NCI-H524 (cell line): ENCODE measurements around the gene ZNF581.

Experiments
- DNase-seq, 2 experiments: peaks; one replicate each; lab custom pipeline; 2025; lab: John Stamatoyannopoulos, UW

The ZNF581 gene

DNA sequence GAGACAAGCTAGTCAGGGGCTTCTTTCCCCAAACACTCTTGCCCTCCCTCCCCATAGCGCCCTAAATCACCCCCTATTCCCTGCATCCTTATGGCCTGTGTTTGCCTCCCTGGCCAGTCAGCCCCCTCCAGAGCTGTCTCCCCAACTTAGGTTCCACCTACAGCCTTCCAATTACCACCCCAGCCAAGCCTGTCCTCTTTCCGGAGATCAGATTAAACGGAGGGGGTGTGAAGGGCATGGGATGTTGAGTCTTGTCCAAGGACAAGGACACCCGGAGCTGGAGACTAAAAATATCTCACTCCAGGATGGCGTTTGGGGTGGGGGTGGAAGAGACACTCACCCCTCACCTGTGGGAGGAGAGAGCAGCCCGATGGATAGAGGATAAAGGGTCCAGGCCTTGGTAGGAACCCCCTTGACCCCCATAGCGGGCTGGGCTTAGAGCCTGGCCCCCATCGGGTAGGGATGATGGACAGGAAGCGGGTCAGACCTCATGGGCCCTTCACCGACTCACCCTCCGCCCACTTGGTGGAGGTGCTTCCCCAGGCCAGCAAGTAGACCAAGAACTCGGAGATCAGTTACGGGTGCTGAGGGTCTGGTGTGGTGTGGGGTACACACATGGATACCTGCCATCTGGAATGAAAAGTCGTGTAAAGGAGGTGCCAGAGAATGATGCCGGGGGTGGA, 32.0 kb upstream of the ZNF581 start:
- no peak for DNase-seq

DNA sequence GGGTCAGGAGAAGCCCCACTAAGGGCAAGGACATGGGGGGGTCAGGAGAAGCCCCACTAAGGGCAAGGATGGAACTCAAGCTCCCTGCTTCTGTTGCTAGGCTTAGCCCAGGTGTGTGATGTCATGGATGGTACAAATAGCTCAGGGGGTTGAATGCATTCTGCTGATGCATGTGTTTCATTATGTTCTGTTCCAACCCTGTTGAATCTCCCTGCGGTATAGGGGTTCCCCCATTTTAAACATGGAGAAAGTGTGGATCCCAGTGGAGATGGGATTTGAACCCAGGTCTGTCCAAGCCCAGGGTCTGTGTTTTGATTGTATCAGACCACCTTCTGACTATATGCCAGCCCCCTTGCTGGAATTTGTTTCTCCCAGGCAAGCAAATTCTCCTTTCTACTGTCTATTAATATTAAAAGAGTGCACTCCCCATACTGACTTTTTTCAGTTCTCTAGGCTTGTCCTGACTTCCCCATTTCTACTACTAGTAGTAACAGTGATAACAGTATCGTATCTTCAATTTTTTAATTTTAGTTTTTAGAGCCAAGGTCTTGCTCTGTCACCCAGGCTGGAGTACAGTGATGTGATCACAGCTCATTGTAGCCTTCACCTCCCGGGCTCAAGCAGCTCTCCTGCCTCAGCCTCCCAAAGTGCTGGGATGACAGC, 31.3 kb upstream of the ZNF581 start:
- no peak for DNase-seq

DNA sequence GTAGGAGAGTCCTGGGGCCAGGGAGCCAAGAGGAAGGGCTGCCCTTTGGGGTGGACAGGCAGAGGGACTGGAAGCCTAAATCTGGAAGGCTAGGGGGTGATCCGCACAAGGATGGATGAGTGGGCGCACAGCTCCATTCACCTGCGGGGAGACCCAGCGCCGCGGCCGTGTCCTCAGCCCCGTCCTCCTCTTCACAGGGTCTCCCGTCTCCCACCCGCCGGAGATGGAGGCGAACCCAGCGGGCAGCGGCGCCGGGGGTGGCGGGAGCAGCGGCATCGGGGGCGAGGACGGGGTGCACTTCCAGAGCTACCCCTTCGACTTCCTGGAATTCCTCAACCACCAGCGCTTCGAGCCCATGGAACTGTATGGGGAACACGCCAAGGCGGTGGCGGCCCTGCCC, 30.1 kb upstream of the ZNF581 start:
- DNase-seq, result no peak

DNA sequence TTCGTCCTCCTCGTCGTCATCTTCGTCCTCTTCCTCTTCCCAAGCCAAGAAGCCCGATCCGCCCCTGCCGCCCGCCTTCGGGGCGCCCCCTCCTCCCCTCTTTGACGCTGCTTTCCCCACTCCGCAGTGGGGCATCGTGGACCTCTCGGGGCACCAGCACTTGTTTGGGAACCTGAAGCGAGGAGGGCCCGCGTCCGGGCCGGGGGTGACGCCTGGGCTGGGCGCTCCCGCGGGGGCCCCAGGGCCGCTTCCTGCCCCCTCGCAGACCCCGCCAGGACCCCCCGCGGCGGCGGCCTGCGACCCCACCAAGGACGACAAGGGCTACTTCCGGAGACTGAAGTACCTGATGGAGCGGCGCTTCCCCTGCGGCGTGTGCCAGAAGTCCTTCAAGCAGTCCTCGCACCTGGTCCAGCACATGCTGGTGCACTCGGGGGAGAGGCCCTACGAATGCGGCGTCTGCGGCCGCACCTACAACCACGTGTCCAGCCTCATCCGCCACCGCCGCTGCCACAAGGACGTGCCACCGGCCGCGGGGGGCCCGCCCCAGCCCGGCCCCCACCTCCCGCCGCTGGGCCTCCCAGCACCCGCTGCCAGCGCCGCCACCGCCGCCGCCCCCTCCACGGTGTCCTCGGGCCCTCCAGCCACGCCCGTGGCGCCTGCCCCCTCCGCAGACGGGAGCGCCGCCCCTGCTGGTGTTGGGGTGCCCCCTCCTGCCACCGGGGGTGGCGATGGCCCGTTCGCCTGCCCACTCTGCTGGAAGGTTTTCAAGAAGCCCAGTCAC, 29.3 kb upstream of the ZNF581 start:
- no peak for DNase-seq

DNA sequence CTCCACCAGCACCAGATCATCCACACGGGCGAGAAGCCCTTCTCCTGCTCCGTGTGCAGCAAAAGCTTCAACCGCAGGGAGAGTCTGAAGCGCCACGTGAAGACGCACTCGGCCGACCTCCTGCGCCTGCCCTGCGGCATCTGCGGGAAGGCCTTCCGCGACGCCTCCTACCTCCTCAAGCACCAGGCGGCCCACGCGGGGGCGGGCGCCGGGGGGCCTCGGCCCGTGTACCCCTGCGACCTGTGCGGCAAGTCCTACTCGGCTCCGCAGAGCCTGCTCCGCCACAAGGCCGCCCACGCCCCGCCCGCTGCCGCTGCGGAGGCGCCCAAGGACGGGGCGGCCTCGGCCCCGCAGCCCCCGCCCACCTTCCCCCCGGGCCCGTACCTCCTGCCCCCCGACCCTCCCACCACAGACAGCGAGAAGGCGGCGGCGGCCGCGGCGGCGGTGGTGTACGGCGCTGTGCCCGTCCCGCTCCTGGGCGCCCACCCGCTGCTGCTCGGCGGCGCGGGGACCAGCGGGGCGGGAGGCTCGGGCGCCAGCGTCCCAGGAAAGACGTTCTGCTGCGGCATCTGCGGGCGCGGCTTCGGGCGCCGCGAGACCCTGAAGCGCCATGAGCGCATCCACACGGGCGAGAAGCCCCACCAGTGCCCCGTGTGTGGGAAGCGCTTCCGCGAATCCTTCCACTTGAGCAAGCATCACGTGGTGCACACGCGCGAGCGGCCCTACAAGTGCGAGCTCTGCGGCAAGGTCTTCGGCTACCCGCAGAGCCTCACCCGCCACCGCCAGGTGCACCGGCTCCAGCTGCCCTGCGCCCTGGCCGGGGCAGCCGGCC, 28.5 kb upstream of the ZNF581 start:
- DNase-seq, result no peak

DNA sequence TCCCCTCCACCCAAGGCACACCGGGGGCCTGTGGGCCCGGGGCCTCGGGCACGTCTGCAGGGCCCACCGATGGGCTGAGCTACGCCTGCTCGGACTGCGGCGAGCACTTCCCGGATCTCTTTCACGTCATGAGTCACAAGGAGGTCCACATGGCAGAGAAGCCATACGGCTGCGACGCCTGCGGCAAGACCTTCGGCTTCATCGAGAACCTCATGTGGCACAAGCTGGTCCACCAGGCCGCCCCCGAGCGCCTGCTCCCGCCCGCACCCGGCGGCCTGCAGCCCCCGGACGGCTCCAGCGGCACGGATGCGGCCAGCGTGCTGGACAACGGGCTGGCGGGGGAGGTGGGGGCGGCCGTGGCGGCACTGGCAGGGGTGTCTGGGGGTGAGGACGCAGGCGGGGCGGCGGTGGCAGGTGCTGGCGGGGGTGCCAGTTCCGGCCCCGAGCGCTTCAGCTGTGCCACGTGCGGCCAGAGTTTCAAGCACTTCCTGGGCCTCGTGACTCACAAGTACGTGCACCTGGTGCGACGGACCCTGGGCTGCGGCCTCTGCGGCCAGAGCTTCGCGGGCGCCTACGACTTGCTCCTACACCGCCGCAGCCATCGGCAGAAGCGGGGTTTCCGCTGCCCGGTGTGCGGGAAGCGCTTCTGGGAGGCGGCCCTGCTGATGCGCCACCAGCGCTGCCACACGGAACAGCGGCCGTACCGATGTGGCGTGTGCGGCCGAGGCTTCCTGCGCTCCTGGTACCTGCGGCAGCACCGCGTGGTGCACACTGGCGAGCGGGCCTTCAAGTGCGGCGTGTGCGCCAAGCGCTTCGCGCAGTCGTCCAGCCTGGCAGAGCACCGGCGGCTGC, 27.7 kb upstream of the ZNF581 start:
- DNase-seq, result no peak

DNA sequence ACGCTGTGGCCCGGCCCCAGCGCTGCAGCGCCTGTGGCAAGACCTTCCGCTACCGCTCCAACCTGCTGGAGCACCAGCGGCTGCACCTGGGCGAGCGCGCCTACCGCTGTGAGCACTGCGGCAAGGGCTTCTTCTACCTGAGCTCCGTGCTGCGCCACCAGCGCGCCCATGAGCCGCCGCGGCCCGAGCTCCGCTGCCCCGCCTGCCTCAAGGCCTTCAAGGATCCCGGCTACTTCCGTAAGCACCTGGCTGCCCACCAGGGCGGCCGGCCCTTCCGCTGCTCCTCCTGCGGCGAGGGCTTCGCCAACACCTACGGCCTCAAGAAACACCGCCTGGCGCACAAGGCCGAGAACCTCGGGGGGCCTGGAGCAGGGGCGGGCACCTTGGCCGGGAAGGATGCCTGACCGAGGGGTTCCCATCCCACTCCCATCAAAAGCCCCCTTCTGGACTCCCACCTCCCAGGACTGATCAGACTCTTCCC, 27.0 kb upstream of the ZNF581 start:
- DNase-seq, result no peak

DNA sequence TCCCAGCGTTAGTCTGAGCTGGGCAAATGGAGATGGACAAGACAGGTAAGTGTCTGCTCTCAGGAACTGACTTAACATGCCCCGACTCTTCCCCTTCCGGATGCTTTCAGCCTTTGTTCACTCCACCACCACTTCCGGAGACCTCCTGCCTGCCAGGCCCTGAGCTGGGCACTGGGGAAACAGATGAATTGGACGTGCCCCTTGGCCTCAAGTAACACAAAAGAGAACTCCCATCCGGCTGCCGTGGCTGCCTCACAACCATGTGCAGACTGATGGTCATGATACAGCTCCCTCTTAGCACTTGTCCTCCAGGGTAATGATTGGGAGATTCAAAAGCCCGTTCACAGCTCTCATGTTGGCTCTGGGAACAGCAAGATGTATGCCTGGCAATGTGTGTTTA, 26.0 kb upstream of the ZNF581 start:
- no peak for DNase-seq

DNA sequence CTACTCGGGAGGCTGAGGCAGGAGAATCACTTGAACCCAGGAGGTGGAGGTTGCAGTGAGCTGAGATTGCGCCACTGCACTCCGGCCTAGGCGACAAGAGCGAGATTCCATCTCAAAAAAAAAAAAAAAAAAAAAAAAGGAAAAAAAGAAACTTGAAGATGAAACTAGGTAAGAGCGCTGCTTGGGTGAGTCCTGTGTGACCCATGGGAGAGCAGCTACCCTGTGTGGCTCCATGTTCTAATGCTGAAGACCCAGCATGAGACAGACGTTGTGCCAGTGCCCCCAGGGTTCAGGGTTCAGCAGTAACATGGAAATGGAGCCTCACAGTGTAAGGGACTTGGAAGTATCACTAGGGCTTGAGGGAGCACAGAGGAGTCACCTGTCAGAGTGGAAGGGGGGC, 25.0 kb upstream of the ZNF581 start:
- no peak for DNase-seq

DNA sequence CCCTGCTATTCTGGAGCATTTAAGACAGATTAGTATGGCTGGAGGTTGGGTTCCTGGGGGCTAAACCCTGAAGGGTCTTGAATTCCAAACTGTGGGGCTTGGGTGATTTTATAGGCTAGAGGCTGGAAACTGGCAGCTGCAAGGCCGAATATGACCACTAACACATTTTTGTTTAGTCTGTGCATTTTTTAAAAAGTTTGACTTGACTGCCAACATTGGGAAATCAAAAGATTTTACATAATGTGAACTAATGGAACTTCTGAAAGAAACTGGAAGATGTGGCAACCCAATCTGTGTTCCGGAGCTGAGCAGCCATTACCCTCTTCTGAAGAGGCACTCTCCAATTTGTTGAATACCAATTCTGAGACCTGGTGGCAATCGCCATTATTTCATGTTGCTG, 24.2 kb upstream of the ZNF581 start:
- no peak for DNase-seq

DNA sequence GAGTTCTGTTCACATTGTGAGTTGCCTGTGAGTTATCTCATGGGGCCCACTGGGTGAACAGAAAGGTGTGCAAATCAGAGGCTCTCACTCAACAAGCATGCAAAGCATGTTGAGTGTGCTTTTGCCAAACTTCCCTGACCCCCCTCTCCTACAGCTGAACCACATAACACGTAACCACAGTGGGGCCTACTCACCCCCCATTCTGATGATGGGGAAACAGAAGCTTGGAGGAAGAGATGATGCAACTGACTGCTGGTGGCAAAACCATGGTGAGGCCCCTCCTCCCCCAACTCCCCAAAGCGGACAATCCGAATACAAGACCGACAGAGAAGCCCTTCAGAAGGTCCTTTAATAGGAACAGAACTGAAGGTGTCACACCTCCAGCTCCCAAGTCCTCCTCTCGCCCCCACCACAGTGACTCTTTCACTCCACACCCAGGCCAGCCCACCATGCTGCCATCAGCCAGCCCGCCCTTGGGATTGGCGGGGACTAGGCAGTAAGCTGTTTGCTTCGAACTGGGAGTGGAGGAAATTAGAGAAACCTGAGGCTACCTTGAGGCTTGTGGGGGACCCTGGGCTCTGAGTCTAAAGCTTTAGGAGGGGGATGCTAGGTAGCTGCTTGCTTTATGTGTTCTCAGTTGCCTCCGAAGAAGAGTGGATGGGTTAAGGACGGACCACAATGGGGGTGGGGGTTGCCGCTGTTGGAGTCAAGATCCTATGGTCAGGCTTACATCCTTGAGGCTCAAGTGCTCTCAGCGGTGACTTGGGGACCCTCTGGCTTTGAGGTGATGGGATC, 22.8 kb upstream of the ZNF581 start:
- no peak for DNase-seq

DNA sequence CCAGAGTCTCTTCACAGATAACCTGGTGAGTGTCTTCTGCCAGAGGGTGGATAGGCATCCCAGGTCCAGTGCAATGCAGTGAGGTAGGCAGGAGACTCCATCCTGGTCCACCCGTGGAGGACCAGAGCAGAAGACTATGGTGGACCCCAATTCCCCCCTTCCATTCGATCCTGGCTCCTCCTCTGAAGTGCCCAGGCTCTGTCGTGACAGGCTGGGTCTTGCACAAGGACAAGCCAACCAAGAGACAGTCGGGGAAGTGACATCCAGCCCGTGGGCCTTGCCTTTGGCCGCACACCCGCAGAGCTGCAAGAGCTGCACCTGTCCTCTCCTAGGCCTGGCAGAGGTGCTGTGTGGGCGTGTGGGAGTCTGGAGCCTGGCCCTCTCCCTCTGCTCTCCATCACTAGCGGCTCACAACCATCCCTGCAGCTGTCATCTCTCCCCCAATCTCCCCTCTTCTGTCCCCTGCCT, 22.2 kb upstream of the ZNF581 start:
- DNase-seq, result no peak

DNA sequence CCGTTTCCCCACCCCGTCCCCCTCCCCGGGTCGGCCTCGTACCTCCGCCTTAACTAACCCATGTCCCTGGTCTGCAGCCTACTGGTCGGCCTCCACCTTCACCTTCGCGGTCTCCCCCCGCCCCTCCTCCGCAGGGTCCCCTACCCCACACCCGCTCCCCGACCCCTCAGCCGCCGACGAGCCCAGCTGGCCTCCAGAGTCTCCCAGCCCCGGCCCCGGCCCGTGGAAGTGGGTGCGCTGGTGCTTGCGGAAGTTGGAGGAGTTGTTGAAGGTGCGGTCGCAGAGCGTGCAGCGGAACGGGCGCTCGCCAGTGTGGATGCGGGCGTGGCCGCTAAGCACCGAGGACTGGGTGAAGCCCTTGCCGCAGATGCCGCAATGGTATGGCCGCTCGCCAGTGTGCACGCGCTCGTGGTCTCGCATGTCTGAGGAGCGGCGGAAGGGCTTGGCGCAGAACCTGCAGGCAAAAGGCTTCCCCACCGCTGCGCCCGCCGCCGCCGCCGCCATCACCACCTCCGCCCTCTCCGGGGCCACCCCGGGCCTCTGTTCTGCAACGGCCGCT, 21.7 kb upstream of the ZNF581 start:
- DNase-seq, result no peak

DNA sequence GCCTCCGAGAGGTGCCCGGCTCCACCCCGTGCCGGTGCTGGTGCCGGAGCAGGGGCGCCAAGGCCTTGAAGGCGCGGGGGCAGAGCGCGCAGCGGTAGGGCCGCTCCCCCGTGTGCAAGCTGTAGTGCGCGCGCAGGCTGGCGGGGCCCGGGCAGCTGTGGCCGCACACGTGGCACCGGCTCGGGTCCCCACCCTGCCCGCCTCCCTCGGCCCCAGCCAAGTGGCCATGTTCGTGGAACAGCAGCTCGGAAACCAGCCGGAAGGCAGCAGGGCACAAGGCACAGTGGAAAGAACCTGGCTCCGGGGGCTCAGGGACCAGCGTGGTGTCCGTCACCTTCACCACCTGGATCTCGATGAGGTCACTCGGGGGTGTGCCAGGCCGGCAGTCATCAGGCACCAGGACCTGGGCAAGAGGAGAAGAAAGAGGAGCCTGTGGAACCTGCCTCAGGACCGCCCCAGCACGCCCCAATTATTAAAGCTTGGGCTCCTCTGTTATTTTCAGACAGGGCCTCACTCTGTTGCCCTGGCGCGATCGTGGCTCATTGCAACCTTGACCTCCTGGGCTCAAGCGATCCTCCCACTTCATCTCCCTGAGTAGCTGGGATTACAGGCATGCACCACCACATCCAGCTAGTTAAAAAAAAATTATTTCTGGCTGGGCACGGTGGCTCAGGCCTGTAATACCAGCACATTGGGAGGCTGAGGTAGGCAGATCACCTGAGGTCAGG, 21.0 kb upstream of the ZNF581 start:
- no peak for DNase-seq

DNA sequence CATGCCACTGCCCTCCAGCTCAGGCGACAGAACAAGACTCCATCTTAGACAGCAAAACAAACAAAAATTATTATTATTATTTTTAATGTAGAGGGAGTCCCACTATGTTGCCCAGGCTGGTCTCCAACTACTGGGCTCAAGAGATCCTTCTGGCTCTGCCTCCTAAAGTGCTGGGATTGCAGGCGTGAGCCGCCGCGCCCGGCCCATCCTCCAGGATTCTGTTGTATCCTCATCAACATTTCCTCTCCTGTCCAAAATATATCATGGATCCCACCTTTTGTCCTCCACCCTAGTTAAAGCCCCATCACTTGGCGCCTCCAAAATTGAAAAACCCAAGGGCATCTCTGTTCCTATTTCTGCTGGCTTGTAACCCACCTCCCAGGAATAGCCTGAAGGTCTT, 20.3 kb upstream of the ZNF581 start:
- DNase-seq, result no peak

DNA sequence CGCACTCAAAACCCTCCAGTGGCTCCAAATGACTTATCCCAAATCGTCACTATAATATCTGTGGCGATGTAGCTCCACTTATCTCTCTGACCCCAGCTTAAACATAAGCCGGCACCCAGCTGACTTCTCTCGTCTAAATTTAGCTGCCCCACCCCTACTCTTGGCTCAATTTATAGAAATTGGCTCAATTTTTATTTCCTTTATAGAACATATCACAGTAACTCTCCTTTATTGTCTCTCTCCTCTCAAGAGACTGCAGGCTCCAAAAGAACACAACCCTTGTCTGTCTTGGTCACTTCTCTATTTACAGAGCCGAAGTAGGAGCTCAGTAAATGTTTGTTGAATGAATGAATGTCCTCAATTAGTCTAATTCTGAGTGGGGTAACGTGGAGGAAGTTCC, 19.9 kb upstream of the ZNF581 start:
- DNase-seq, result no peak

DNA sequence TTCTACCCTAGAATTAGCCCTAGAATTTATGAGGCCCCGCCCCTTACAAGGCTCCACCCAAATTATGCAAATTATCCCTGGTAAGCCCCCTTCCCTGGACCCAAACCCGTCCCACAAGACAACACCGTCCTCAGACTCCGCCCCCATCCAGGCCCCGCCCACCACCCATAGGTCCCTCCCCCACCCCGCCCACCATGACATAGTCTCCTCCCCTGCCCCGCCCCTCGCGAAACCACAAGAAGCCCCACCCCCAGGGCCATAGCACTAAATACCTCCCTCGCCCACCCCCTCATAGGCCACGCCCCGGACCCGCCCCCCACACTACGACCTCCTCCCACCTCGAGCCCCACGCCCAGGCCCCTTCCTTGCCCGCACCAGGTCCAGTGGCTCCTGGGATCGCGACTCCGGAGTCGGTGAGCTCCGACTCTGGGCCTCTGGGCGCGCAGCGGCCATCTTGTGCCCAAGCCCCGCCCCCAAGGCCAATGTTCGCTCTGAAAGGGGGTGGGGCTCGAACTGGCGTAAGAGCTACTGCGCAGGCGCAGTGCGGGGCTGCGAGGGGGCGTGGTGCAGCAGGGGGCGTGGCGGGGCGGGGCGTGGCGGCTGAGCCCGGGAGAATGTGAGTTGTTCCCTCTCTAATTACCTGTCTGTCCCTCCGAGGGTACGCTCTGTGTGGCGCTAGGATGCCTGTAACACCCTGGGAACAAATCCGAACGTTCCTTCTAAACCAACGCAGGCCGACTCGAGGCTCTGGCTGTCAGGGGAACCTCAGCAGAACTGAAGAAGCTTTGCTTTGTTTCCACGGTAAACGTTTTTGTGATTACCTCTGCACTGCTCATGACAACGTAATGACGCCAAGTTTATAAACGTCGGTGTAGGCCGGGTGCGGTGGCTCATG, 19.1 kb upstream of the ZNF581 start, which contains the start of gene ZNF784:
ZNF784 (minus strand) TSS at position 458 of the 895 bp plus-strand sequence; CDS start at position 453, 5 bp downstream.
- DNase-seq, result peak; percentile 89 to 94

DNA sequence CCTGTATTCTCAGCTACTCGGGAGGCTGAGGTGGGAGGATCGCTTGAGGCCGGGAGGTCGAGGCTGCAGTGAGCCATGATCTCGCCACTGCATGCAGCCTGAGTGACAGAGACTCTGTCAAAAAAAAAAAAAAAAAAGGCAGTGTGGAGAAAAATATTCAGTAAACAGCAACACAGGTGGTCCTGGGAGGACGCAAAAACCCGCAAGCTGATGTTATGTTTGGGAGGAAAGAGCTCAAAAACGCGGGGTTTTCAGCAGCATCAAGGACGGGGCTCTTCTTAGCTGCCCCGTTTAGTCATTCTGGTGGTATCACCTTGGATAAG, 18.5 kb upstream of the ZNF581 start:
- no peak for DNase-seq
